ENCODE results near the gene CD79A. TPM values are rescaled to one million over a fixed set of nuclear protein-coding genes. Genes with fewer than 3 reads are reported as not detected.

CD79A gene
- total and polyA plus RNA-seq, 2 donors (not counting 3 experiments of a cell fraction or from before 2014, with no cell fraction given), result 0.32 TPM; not detected in 1

- Histone ChIP-seq H3K27ac (ENCODE audit: insufficient read depth, low read depth, low read length) (peak overlapping the region; percentile 93), H3K9me3 (replicated peaks; ENCODE audit: control insufficient read depth, insufficient read depth, low read length) (no peaks in the 10 kb centered on the region), H3K36me3 (ENCODE audit: control insufficient read depth in 2 of 2, extremely low read depth in 1 of 2, insufficient read depth in 2 of 2, low read length in 2 of 2) (peaks cover 23 to 37% of the 10 kb centered on the region in 2 experiments), H3K27me3 (ENCODE audit: control insufficient read depth in 2 of 2, insufficient read depth in 2 of 2, low read length in 2 of 2) (no peaks in the 10 kb centered on the region), H3K4me2 (ENCODE audit: insufficient read depth, low read length) (peak overlapping the region; percentile 88), H3K4me1 (ENCODE audit: control insufficient read depth, extremely low read depth, insufficient read depth, low read length) (peaks cover 39% of the 10 kb centered on the region), H2AFZ (ENCODE audit: low read depth, low read length) (no peak overlapping the region), H4K20me1 (replicated peaks; ENCODE audit: control insufficient read depth, extremely low read depth, insufficient read depth, low read length) (no peaks in the 10 kb centered on the region), H3K9me1 (replicated peaks; ENCODE audit: control insufficient read depth, extremely low read depth, insufficient read depth, low read length) (no peaks in the 10 kb centered on the region), H3K79me2 (ENCODE audit: control insufficient read depth, insufficient read depth, low read length) (peaks cover 54% of the 10 kb centered on the region), H3K9ac (replicated peaks; ENCODE audit: extremely low read depth, insufficient read depth, low read length) (peak overlapping the region; percentile 98), H3K4me3 (replicated peaks in 1 of 3; ENCODE audit: insufficient read depth in 1 of 3, low read depth in 1 of 3, low read length in 3 of 3) (peak overlapping the region; percentile 78 to 86 (median 85))
- ChIA-PET POLR2A (interaction anchor here (0.6 to 1.6 kb wide), 7 partner anchors 8 to 215 kb away, joined by 3 to 7 read pairs (median 4); partner anchors contain the start of genes RABAC1 and ZNF574), CTCF (interaction anchor here (1.3 to 4.0 kb wide), 4 partner anchors 9 to 98 kb away, joined by 4 to 18 read pairs (median 7); partner anchors contain the start of gene RABAC1)
- BruUV-seq (replicated peaks), result TSS peak; percentile 72
- intact Hi-C loops (cut with micrococcal nuclease) (loop anchor here (1.0 kb wide), 1 partner anchor 24 kb away; no protein-coding TSS in a partner anchor), dilution Hi-C loops (cut with MboI; ENCODE audit: extremely low pct_ligation_motif_present, low sequenced_read_pairs) (no loop called here)
- TF ChIP-seq MYC (IDR thresholded peaks at IDR 0.05; ENCODE audit: low read depth, low read length) (no peak), MAX (IDR thresholded peaks at IDR 0.05; ENCODE audit: insufficient read depth, insufficient read length) (no peak), POLR2AphosphoS5 (IDR thresholded peaks at IDR 0.05; ENCODE audit: insufficient read depth, low read depth, low read length) (no peak), POLR2A (IDR thresholded peaks at IDR 0.05; ENCODE audit: low read depth, low read length) (no peak), CTCF (IDR thresholded peaks at IDR 0.05; ENCODE audit: extremely low read depth in 1 of 2, insufficient read depth in 1 of 2, low read depth in 1 of 2, low read length in 2 of 2) (no peak), JUN (IDR thresholded peaks at IDR 0.05; ENCODE audit: borderline replicate concordance, insufficient read depth, insufficient read length, low read depth) (no peak), GATA2 (IDR thresholded peaks at IDR 0.05; ENCODE audit: insufficient read depth, insufficient read length, low read depth, low read length) (no peak), FOS (IDR thresholded peaks at IDR 0.05; ENCODE audit: borderline replicate concordance, insufficient read depth, low read length) (no peak)
- no peak for FAIRE-seq
- peak; percentile 40 for DNase-seq (ENCODE audit: low read depth, low spot score)
Measured at GRCh38 chr19:41860419-41861115, 16.5 kb upstream of the CD79A start.
